Ishikawa (cell line): ENCODE results near the gene MYCBPAP.

Experiments
- CEBPB ChIP-seq: IDR thresholded peaks from 2 replicates; pipeline ENCODE4 v1.6.1; 2012
- CREB1 ChIP-seq: IDR thresholded peaks from 2 replicates; pipeline ENCODE4 v1.6.1; 2012; ENCODE audit warnings: low read depth
- EP300 ChIP-seq: IDR thresholded peaks from 2 replicates; pipeline ENCODE4 v1.6.1; 2012; ENCODE audit warnings: borderline replicate concordance
- FOXM1 ChIP-seq: IDR thresholded peaks from 2 replicates; pipeline ENCODE4 v1.6.1; 2012; ENCODE audit warnings: low read depth, borderline replicate concordance
- NFIC ChIP-seq: IDR thresholded peaks from 2 replicates; pipeline ENCODE4 v1.6.1; 2012
- RAD21 ChIP-seq: IDR thresholded peaks from 2 replicates; pipeline ENCODE4 v1.6.1; 2012; ENCODE audit warnings: low read depth
- TAF1 ChIP-seq: IDR thresholded peaks from 2 replicates; pipeline ENCODE4 v1.6.1; 2012; ENCODE audit warnings: low read depth, mild to moderate bottlenecking
- TEAD4 ChIP-seq: IDR thresholded peaks from 2 replicates; pipeline ENCODE4 v1.6.1; 2012
- YY1 ChIP-seq: IDR thresholded peaks from 2 replicates; pipeline ENCODE4 v1.6.1; 2012; ENCODE audit warnings: low read depth
- TF ChIP-seq, protein P1 (sequence below): IDR thresholded peaks from 2 replicates; pipeline ENCODE4 v1.6.1; 2012
- TF ChIP-seq, protein P2 (sequence below): IDR thresholded peaks from 2 replicates; pipeline ENCODE4 v1.6.1; 2012; ENCODE audit warnings: low read depth, mild to moderate bottlenecking

DNA sequence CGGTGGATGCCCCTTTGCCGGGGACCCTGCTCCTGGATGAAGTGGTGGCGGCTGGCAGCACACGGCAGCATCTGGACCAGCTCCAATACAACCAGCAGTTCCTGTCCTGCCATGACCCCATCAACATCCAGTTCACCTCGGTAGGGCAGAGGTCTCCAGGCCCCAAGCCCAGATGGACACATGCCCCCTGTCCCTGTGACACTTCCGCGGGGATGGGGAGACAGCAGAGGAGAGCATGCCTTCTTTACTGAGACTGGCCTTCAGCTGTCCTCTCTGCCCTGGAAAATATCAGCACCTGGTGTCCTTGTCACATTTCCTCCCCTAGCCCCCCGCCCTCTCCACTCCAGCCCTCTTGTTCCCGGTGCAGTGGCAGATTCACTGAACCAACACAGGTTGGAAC is 45.8 kb upstream of the MYCBPAP start:
- TF ChIP-seq TAF1, result no peak
- TF ChIP-seq FOXM1, result no peak
- TF ChIP-seq EP300, result no peak
- TF ChIP-seq, protein P1, sequence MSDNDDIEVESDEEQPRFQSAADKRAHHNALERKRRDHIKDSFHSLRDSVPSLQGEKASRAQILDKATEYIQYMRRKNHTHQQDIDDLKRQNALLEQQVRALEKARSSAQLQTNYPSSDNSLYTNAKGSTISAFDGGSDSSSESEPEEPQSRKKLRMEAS, result no peak
- TF ChIP-seq YY1, result no peak
- TF ChIP-seq CEBPB, result no peak
- TF ChIP-seq, protein P2, sequence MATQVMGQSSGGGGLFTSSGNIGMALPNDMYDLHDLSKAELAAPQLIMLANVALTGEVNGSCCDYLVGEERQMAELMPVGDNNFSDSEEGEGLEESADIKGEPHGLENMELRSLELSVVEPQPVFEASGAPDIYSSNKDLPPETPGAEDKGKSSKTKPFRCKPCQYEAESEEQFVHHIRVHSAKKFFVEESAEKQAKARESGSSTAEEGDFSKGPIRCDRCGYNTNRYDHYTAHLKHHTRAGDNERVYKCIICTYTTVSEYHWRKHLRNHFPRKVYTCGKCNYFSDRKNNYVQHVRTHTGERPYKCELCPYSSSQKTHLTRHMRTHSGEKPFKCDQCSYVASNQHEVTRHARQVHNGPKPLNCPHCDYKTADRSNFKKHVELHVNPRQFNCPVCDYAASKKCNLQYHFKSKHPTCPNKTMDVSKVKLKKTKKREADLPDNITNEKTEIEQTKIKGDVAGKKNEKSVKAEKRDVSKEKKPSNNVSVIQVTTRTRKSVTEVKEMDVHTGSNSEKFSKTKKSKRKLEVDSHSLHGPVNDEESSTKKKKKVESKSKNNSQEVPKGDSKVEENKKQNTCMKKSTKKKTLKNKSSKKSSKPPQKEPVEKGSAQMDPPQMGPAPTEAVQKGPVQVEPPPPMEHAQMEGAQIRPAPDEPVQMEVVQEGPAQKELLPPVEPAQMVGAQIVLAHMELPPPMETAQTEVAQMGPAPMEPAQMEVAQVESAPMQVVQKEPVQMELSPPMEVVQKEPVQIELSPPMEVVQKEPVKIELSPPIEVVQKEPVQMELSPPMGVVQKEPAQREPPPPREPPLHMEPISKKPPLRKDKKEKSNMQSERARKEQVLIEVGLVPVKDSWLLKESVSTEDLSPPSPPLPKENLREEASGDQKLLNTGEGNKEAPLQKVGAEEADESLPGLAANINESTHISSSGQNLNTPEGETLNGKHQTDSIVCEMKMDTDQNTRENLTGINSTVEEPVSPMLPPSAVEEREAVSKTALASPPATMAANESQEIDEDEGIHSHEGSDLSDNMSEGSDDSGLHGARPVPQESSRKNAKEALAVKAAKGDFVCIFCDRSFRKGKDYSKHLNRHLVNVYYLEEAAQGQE, result no peak
- no peak for TF ChIP-seq CREB1
- TF ChIP-seq TEAD4, result no peak
- no peak for TF ChIP-seq NFIC
- no peak for TF ChIP-seq RAD21
